ENCODE results near the gene ACAP2. TPM values are rescaled to one million over a fixed set of nuclear protein-coding genes. Genes with fewer than 3 reads are reported as not detected.

Gene ACAP2
- total and polyA plus RNA-seq, 4 donors, result 4.5 to 28.5 (median 23.3) TPM

DNA sequence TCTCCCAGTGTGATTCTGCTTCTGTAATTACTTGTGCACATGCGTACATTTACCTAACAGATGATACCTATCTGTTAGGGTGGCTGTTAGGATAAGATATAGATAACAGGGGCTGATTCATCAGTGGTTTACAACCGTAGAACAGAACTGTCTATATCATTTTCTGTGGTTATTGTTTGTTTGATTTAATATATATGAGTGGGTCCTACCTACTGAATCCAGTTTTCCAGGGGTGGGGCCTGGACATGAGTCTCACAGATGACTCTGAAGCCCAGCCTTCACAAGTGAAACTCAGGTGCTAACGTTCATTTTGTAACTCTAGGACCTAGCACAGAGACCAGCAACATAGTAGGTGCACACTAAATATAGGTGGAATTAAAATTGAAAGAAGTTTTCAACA lies 10.4 kb upstream of the ACAP2 start:
- DNase-seq (ENCODE audit: low spot score), result no peak
- H3K4me3 ChIP-seq (ENCODE audit: low read depth in 1 of 3, low read length in 3 of 3), result no peak overlapping the region
- no peak for TF ChIP-seq HNF4G (IDR thresholded peaks at IDR 0.05)
- TF ChIP-seq, protein P1, sequence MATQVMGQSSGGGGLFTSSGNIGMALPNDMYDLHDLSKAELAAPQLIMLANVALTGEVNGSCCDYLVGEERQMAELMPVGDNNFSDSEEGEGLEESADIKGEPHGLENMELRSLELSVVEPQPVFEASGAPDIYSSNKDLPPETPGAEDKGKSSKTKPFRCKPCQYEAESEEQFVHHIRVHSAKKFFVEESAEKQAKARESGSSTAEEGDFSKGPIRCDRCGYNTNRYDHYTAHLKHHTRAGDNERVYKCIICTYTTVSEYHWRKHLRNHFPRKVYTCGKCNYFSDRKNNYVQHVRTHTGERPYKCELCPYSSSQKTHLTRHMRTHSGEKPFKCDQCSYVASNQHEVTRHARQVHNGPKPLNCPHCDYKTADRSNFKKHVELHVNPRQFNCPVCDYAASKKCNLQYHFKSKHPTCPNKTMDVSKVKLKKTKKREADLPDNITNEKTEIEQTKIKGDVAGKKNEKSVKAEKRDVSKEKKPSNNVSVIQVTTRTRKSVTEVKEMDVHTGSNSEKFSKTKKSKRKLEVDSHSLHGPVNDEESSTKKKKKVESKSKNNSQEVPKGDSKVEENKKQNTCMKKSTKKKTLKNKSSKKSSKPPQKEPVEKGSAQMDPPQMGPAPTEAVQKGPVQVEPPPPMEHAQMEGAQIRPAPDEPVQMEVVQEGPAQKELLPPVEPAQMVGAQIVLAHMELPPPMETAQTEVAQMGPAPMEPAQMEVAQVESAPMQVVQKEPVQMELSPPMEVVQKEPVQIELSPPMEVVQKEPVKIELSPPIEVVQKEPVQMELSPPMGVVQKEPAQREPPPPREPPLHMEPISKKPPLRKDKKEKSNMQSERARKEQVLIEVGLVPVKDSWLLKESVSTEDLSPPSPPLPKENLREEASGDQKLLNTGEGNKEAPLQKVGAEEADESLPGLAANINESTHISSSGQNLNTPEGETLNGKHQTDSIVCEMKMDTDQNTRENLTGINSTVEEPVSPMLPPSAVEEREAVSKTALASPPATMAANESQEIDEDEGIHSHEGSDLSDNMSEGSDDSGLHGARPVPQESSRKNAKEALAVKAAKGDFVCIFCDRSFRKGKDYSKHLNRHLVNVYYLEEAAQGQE (IDR thresholded peaks at IDR 0.05), result no peak
- TF ChIP-seq ATF3 (IDR thresholded peaks at IDR 0.05), result no peak
- TF ChIP-seq CTCF (IDR thresholded peaks at IDR 0.05; ENCODE audit: low read depth, low read length, missing input control), result no peak
- TF ChIP-seq RXRA (IDR thresholded peaks at IDR 0.05), result no peak
- TF ChIP-seq MAX (IDR thresholded peaks at IDR 0.05), result no peak
- no peak for TF ChIP-seq YY1 (IDR thresholded peaks at IDR 0.05)
- TF ChIP-seq TAF1 (conservative IDR thresholded peaks at IDR 0.05), result no peak
- no peak overlapping the region for H3K27ac ChIP-seq (ENCODE audit: low read depth in 1 of 2, low read length in 2 of 2)
- H3K9ac ChIP-seq (ENCODE audit: low read depth in 1 of 2, low read length in 2 of 2), result no peak overlapping the region
- H3K4me1 ChIP-seq (ENCODE audit: control insufficient read depth in 4 of 4, insufficient read depth in 4 of 4, low read length in 3 of 4), result no peaks in the 10 kb centered on the region
- no peaks in the 10 kb centered on the region for H3K27me3 ChIP-seq (ENCODE audit: control insufficient read depth in 4 of 4, insufficient read depth in 4 of 4, low read length in 3 of 4)
- H3K9me3 ChIP-seq (ENCODE audit: control insufficient read depth in 4 of 4, low read length in 3 of 4), result no peaks in the 10 kb centered on the region
- WGBS, result 85% methylated on average over 3 of the region's 3 CpGs
- H3K36me3 ChIP-seq (ENCODE audit: control insufficient read depth in 4 of 4, insufficient read depth in 3 of 4, low read depth in 1 of 4, low read length in 3 of 4), result no peaks in the 10 kb centered on the region

DNA sequence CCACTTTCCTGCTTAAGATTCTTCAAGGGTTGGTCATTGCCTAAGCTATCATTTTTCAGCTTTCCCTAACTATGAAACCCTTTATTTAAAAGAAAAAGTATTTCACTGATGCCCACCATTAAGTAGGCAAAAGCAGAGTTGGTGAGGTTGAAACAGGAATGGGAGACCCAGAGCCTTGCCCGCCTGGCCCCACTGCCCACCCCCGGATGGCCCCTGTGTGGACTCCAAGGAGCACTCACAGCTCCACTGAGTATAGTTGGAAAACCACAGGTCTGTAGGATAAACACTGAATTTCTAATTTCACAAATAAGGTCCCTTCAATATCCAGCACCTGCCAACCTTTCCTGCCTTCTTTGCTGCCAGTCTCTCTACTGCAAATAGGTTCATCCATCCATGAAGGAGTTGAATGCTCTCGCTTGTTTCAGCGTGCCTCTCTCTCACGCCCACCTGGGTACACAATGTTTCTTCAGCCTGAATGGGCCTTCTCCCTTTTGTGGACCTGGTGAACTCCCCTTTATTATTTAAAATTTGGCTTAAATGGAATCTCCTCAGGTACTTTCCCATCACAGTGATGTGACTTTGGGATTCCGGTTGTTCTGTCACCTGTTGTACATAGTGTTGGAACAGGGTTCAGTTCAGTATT lies 8.7 kb upstream of the ACAP2 start:
- Histone ChIP-seq H3K27ac (ENCODE audit: low read depth in 1 of 2, low read length in 2 of 2) (no peak overlapping the region), H3K4me3 (ENCODE audit: low read depth in 1 of 3, low read length in 3 of 3) (no peak overlapping the region), H3K36me3 (ENCODE audit: control insufficient read depth in 4 of 4, insufficient read depth in 3 of 4, low read depth in 1 of 4, low read length in 3 of 4) (no peaks in the 10 kb centered on the region), H3K9ac (ENCODE audit: low read depth in 1 of 2, low read length in 2 of 2) (no peak overlapping the region), H3K4me1 (ENCODE audit: control insufficient read depth in 4 of 4, insufficient read depth in 4 of 4, low read length in 3 of 4) (no peaks in the 10 kb centered on the region), H3K9me3 (ENCODE audit: control insufficient read depth in 4 of 4, low read length in 3 of 4) (no peaks in the 10 kb centered on the region), H3K27me3 (ENCODE audit: control insufficient read depth in 4 of 4, insufficient read depth in 4 of 4, low read length in 3 of 4) (no peaks in the 10 kb centered on the region)
- TF ChIP-seq JUND (IDR thresholded peaks at IDR 0.05) (no peak), RAD21 (IDR thresholded peaks at IDR 0.05) (no peak), FOXA1 (IDR thresholded peaks at IDR 0.05) (no peak), GABPA (IDR thresholded peaks at IDR 0.05 in 1 of 2, conservative IDR thresholded peaks at IDR 0.05 in 1 of 2) (no peak), YY1 (IDR thresholded peaks at IDR 0.05) (no peak), EGR1 (IDR thresholded peaks at IDR 0.05; ENCODE audit: low read depth in 2 of 2) (no peak), ZBTB33 (IDR thresholded peaks at IDR 0.05) (no peak), HNF4G (IDR thresholded peaks at IDR 0.05) (no peak), TAF1 (conservative IDR thresholded peaks at IDR 0.05) (no peak), RXRA (IDR thresholded peaks at IDR 0.05) (no peak), CTCF (IDR thresholded peaks at IDR 0.05; ENCODE audit: low read depth, low read length, missing input control) (no peak), ATF3 (IDR thresholded peaks at IDR 0.05) (no peak), MAX (IDR thresholded peaks at IDR 0.05) (no peak)
- TF ChIP-seq, protein P1 (IDR thresholded peaks at IDR 0.05), result no peak
- WGBS, result 92% methylated on average over 6 of the region's 6 CpGs
- DNase-seq (ENCODE audit: low spot score), result no peak

All from liver (tissue), 9 donors.